Activated CD8-positive, alpha-beta T cell treated with anti-CD3 and anti-CD28 coated beads for 36 hours (primary cell): ENCODE results near the gene PRSS12. TPM values are rescaled to one million over a fixed set of nuclear protein-coding genes. Genes with fewer than 3 reads are reported as not detected.
A peak's percentile ranks its signal among the peaks of the same experiment; 100 is the strongest.

Experiments
- ATAC-seq: fragments of 200-7000 bp; cut with Tn5 transposase; one replicate; pipeline ENCODE4 v1.10.0; 2021; ENCODE audit warnings: mild to moderate bottlenecking, moderate library complexity
- CTCF ChIA-PET: fragments of 350-600 bp; sonication (Branson Sonifier 250); formaldehyde crosslinking; loops from one replicate; lab custom pipeline; 2021; ENCODE audit warnings: antibody characterized with exemption; lab: Charles Lee
- POLR2A ChIA-PET: fragments of 350-600 bp; sonication (Branson Sonifier 250); formaldehyde crosslinking; loops from one replicate; lab custom pipeline; 2021; ENCODE audit warnings: antibody characterized with exemption; lab: Charles Lee
- DNase-seq: peaks from one replicate; pipeline ENCODE4 v3.0.0-alpha.2; 2020
- H3K27ac Mint-ChIP-seq: one replicate; pipeline ENCODE4 v1.8.0; 2021; ENCODE audit warnings: mild to moderate bottlenecking, mixed read lengths
- H3K27me3 Mint-ChIP-seq: one replicate; pipeline ENCODE4 v1.8.0; 2021; ENCODE audit warnings: mixed read lengths
- H3K36me3 Mint-ChIP-seq: one replicate; pipeline ENCODE4 v1.8.0; 2021; ENCODE audit warnings: low read depth, mixed read lengths
- H3K4me1 Mint-ChIP-seq: one replicate; pipeline ENCODE4 v1.8.0; 2021; ENCODE audit warnings: low read depth, mixed read lengths
- H3K4me3 Mint-ChIP-seq: one replicate; pipeline ENCODE4 v1.8.0; 2021; ENCODE audit warnings: mild to moderate bottlenecking, moderate library complexity, mixed read lengths
- H3K9me3 Mint-ChIP-seq: one replicate; pipeline ENCODE4 v1.8.0; 2021; ENCODE audit warnings: mixed read lengths
- CTCF ChIP-seq: fragments of 200-600 bp; IDR thresholded peaks from one replicate; pipeline ENCODE4 v1.8.0; 2022; ENCODE audit warnings: antibody characterized with exemption, mild to moderate bottlenecking
- intact Hi-C: fragments of 100-400 bp; cut with micrococcal nuclease; formaldehyde crosslinking; loops from one replicate; pipeline ENCODE4 v1.10.0; 2022
- total RNA-seq, 2 experiments: library from RNA; stranded (reverse); gene quantifications; one replicate each; pipeline ENCODE4 v1.2.3, GENCODE V29; 2021

PRSS12 gene
- total RNA-seq, 2 experiments from 2014 or later: not detected

GRCh38 chr4:118289794-118290193 lies 63.0 kb downstream of the PRSS12 start:
- Mint-ChIP-seq H3K4me1 (peaks cover 3% of the 10 kb centered on the region), H3K27ac (no peak overlapping the region), H3K9me3 (no peaks in the 10 kb centered on the region), H3K4me3 (no peak overlapping the region), H3K36me3 (no peaks in the 10 kb centered on the region), H3K27me3 (no peaks in the 10 kb centered on the region)
- DNase-seq (no peak), ATAC-seq (no peak)
- CTCF ChIA-PET: interaction anchor here (1.9 kb wide), 1 partner anchor 63 kb away, joined by 8 read pairs; the partner anchor contains the start of gene PRSS12
- POLR2A ChIA-PET: interaction anchor here (1.8 kb wide), 1 partner anchor 10 kb away, joined by 4 read pairs; no protein-coding TSS in a partner anchor
- TF ChIP-seq CTCF: no peak
- intact Hi-C loops: no loop called here

GRCh38 chr4:118287711-118288451 lies 64.9 kb downstream of the PRSS12 start:
- CTCF ChIA-PET: interaction anchor here (1.9 kb wide), 1 partner anchor 65 kb away, joined by 8 read pairs; the partner anchor contains the start of gene PRSS12
- intact Hi-C loops: no loop called here
- POLR2A ChIA-PET: interaction anchor here (1.8 kb wide), 1 partner anchor 9 kb away, joined by 4 read pairs; no protein-coding TSS in a partner anchor

GRCh38 chr4:118286685-118287084 lies 66.1 kb downstream of the PRSS12 start:
- H3K27ac Mint-ChIP-seq: no peak overlapping the region
- no peaks in the 10 kb centered on the region for H3K27me3 Mint-ChIP-seq
- ChIA-PET CTCF (no interaction called here), POLR2A (no interaction called here)
- intact Hi-C loops: no loop called here
- DNase-seq (no peak), ATAC-seq (no peak)
- no peak for TF ChIP-seq CTCF
- H3K4me1 Mint-ChIP-seq: peaks cover 12% of the 10 kb centered on the region
- no peak overlapping the region for H3K4me3 Mint-ChIP-seq
- peaks cover 10% of the 10 kb centered on the region for H3K36me3 Mint-ChIP-seq
- no peaks in the 10 kb centered on the region for H3K9me3 Mint-ChIP-seq

More at GRCh38 chr4:118287711-118288451, 64.9 kb downstream of the PRSS12 start:
- peaks cover 2% of the 10 kb centered on the region for H3K36me3 Mint-ChIP-seq
- no peak for TF ChIP-seq CTCF
- H3K4me3 Mint-ChIP-seq: no peak overlapping the region
- peaks cover 5% of the 10 kb centered on the region for H3K4me1 Mint-ChIP-seq
- DNase-seq (no peak), ATAC-seq (no peak)
- H3K27ac Mint-ChIP-seq: no peak overlapping the region
- no peaks in the 10 kb centered on the region for H3K9me3 Mint-ChIP-seq
- H3K27me3 Mint-ChIP-seq: no peaks in the 10 kb centered on the region

GRCh38 chr4:118285931-118286330 lies 66.9 kb downstream of the PRSS12 start:
- no peak overlapping the region for H3K4me3 Mint-ChIP-seq
- ChIA-PET CTCF (interaction anchor here (1.9 kb wide), 1 partner anchor 67 kb away, joined by 8 read pairs; the partner anchor contains the start of gene PRSS12), POLR2A (no interaction called here)
- no peaks in the 10 kb centered on the region for H3K27me3 Mint-ChIP-seq
- no peaks in the 10 kb centered on the region for H3K9me3 Mint-ChIP-seq
- DNase-seq (no peak), ATAC-seq (no peak)
- H3K4me1 Mint-ChIP-seq: peaks cover 16% of the 10 kb centered on the region
- no peak for TF ChIP-seq CTCF
- H3K36me3 Mint-ChIP-seq: peaks cover 17% of the 10 kb centered on the region
- intact Hi-C loops: no loop called here
- H3K27ac Mint-ChIP-seq: no peak overlapping the region

GRCh38 chr4:118284169-118284568 lies 68.6 kb downstream of the PRSS12 start:
- peaks cover 19% of the 10 kb centered on the region for H3K4me1 Mint-ChIP-seq
- intact Hi-C loops: no loop called here
- no peak for TF ChIP-seq CTCF
- ChIA-PET POLR2A (no interaction called here), CTCF (interaction anchor here (1.2 to 1.9 kb wide), 2 partner anchors 30 to 69 kb away, joined by 3 to 8 read pairs; partner anchors contain the start of gene PRSS12)
- H3K4me3 Mint-ChIP-seq: no peak overlapping the region
- peak overlapping the region; percentile 9 for H3K27ac Mint-ChIP-seq
- no peak for ATAC-seq
- DNase-seq: no peak
- H3K27me3 Mint-ChIP-seq: no peaks in the 10 kb centered on the region
- H3K9me3 Mint-ChIP-seq: no peaks in the 10 kb centered on the region
- H3K36me3 Mint-ChIP-seq: peaks cover 35% of the 10 kb centered on the region
